ENCODE results near the gene PJVK.
A peak's percentile ranks its signal among the peaks of the same experiment; 100 is the strongest.

PJVK gene

GRCh38 chr2:178482437-178482836, 31.3 kb downstream of the PJVK start:
- DNase-seq, result no peak

GRCh38 chr2:178484245-178485041, 33.3 kb downstream of the PJVK start:
- peak; percentile 53 for DNase-seq

GRCh38 chr2:178485356-178485755, 34.2 kb downstream of the PJVK start:
- DNase-seq, result no peak

- no peak for DNase-seq
Observed at GRCh38 chr2:178491612-178492011, 40.4 kb downstream of the PJVK start.

GRCh38 chr2:178496049-178496448, 44.9 kb downstream of the PJVK start:
- DNase-seq, result no peak

- DNase-seq, result no peak
Observed at GRCh38 chr2:178498137-178498536, 47.0 kb downstream of the PJVK start.

GRCh38 chr2:178499640-178500039, 48.5 kb downstream of the PJVK start:
- no peak for DNase-seq

- no peak for DNase-seq
Observed at GRCh38 chr2:178502751-178503150, 51.6 kb downstream of the PJVK start.

- DNase-seq, result no peak
Observed at GRCh38 chr2:178506101-178506500, 54.9 kb downstream of the PJVK start.

- DNase-seq, result no peak
Observed at GRCh38 chr2:178506524-178506923, 55.3 kb downstream of the PJVK start.

GRCh38 chr2:178506949-178507348, 55.8 kb downstream of the PJVK start:
- no peak for DNase-seq

GRCh38 chr2:178508646-178509045, 57.5 kb downstream of the PJVK start:
- no peak for DNase-seq

GRCh38 chr2:178510384-178510783, 59.2 kb downstream of the PJVK start:
- no peak for DNase-seq
